ENCODE data around the gene SELENOO.

GRCh38 chr22:50251477-50252081, 50.8 kb downstream of the SELENOO start:
- no peak for TF ChIP-seq CREB5 (CRISPR knock-in tag; IDR thresholded peaks at IDR 0.05; ENCODE audit: low read depth)
- no peak for TF ChIP-seq CSDC2 (CRISPR knock-in tag; IDR thresholded peaks at IDR 0.05)
- TF ChIP-seq ZFP3 (CRISPR knock-in tag; IDR thresholded peaks at IDR 0.05), result no peak
- no peak for TF ChIP-seq ZC3H10 (CRISPR knock-in tag; IDR thresholded peaks at IDR 0.05)
- TF ChIP-seq ZFP30 (CRISPR knock-in tag; IDR thresholded peaks at IDR 0.05), result no peak
- TF ChIP-seq GLIS3 (CRISPR knock-in tag; IDR thresholded peaks at IDR 0.05), result no peak
- TF ChIP-seq RARB (CRISPR knock-in tag; IDR thresholded peaks at IDR 0.05), result no peak
